Endothelial cell (in vitro differentiated cells): ENCODE results near the gene UQCR11. TPM values are rescaled to one million over a fixed set of nuclear protein-coding genes. Genes with fewer than 3 reads are reported as not detected.
"Not testable (repeated sequence)": the region's sequence is repeated elsewhere in the genome, so short reads cannot be mapped to it uniquely, and the experiment has no call there.

ENCODE experiments used
- DNase-seq: peaks from one replicate; pipeline ENCODE4 v3.0.0; 2021; ENCODE audit warnings: low spot score
- H3K27ac Mint-ChIP-seq: one replicate; pipeline ENCODE4 v1.8.0; 2021; ENCODE audit warnings: mixed read lengths, inconsistent platforms; ENCODE audit not compliant: unreplicated experiment
- H3K27me3 Mint-ChIP-seq: one replicate; pipeline ENCODE4 v1.8.0; 2021; ENCODE audit warnings: mild to moderate bottlenecking, moderate library complexity, mixed read lengths, inconsistent platforms; ENCODE audit not compliant: unreplicated experiment
- H3K36me3 Mint-ChIP-seq: one replicate; pipeline ENCODE4 v1.8.0; 2021; ENCODE audit warnings: mild to moderate bottlenecking, low read depth, mixed read lengths, inconsistent platforms; ENCODE audit not compliant: unreplicated experiment
- H3K4me1 Mint-ChIP-seq: one replicate; pipeline ENCODE4 v1.8.0; 2021; ENCODE audit warnings: mild to moderate bottlenecking, mixed read lengths, inconsistent platforms; ENCODE audit not compliant: unreplicated experiment
- H3K4me3 Mint-ChIP-seq: one replicate; pipeline ENCODE4 v1.8.0; 2021; ENCODE audit warnings: mild to moderate bottlenecking, mixed read lengths, inconsistent platforms; ENCODE audit not compliant: unreplicated experiment
- H3K9me3 Mint-ChIP-seq: one replicate; pipeline ENCODE4 v1.8.0; 2021; ENCODE audit warnings: mixed read lengths, inconsistent platforms; ENCODE audit not compliant: unreplicated experiment
- CTCF ChIP-seq: fragments of 200-600 bp; sonication (generic); IDR thresholded peaks from one replicate; pipeline ENCODE4 v1.5.0; 2021; ENCODE audit warnings: antibody characterized with exemption; ENCODE audit not compliant: unreplicated experiment
- total RNA-seq: library from RNA; stranded (reverse); fragmentation: NEBNext Ultra II Directional; extraction: Animal tissue kit (Norgen Biotek cat#: 25700); gene quantifications from one replicate; pipeline ENCODE4 v1.2.1, GENCODE V29; 2021; ENCODE audit not compliant: unreplicated experiment

The UQCR11 gene
- total RNA-seq, 1 donor from 2014 or later: 182 TPM

- Mint-ChIP-seq H3K36me3 (peaks cover 17% of the 10 kb centered on the region), H3K27me3 (peaks cover 12% of the 10 kb centered on the region), H3K4me1 (no peaks in the 10 kb centered on the region), H3K4me3 (peak overlapping the region; percentile 42), H3K27ac (peak overlapping the region; percentile 30), H3K9me3 (no peaks in the 10 kb centered on the region)
- no peak for TF ChIP-seq CTCF
- DNase-seq: no peak
These were observed 40.0 kb upstream of the UQCR11 start for GRCh38 chr19:1645299-1645698.

- H3K36me3 Mint-ChIP-seq: peaks cover 18% of the 10 kb centered on the region
- H3K9me3 Mint-ChIP-seq: no peaks in the 10 kb centered on the region
- H3K27me3 Mint-ChIP-seq: peaks cover 12% of the 10 kb centered on the region
These were observed 38.8 kb upstream of the UQCR11 start for GRCh38 chr19:1644070-1644469.

GRCh38 chr19:1640893-1641448 lies 35.7 kb upstream of the UQCR11 start:
- H3K9me3 Mint-ChIP-seq, H3K4me1 Mint-ChIP-seq, H3K27ac Mint-ChIP-seq, DNase-seq, H3K4me3 Mint-ChIP-seq, H3K27me3 Mint-ChIP-seq: not testable (repeated sequence)
- H3K36me3 Mint-ChIP-seq: peaks cover 20% of the 10 kb centered on the region

More at GRCh38 chr19:1644070-1644469, 38.8 kb upstream of the UQCR11 start:
- Mint-ChIP-seq H3K27ac (no peak overlapping the region), H3K4me3 (no peak overlapping the region), H3K4me1 (no peaks in the 10 kb centered on the region)
- TF ChIP-seq CTCF: no peak
- no peak for DNase-seq

GRCh38 chr19:1636325-1637236 lies 31.3 kb upstream of the UQCR11 start:
- no peak for DNase-seq
- Mint-ChIP-seq H3K4me3 (no peak overlapping the region), H3K27ac (no peak overlapping the region), H3K27me3 (peaks cover 2% of the 10 kb centered on the region), H3K4me1 (no peaks in the 10 kb centered on the region), H3K9me3 (no peaks in the 10 kb centered on the region), H3K36me3 (peaks cover 30% of the 10 kb centered on the region)
- TF ChIP-seq CTCF: no peak

GRCh38 chr19:1634938-1635243 lies 29.6 kb upstream of the UQCR11 start:
- H3K4me3 Mint-ChIP-seq: no peak overlapping the region
- no peak overlapping the region for H3K27ac Mint-ChIP-seq
- H3K9me3 Mint-ChIP-seq: no peaks in the 10 kb centered on the region
- H3K36me3 Mint-ChIP-seq: peaks cover 32% of the 10 kb centered on the region
- H3K4me1 Mint-ChIP-seq: no peaks in the 10 kb centered on the region
- DNase-seq: no peak
- TF ChIP-seq CTCF: no peak
- H3K27me3 Mint-ChIP-seq: peaks cover 2% of the 10 kb centered on the region
